H9 (cell line): ENCODE data around the gene TELO2. TPM values are rescaled to one million over a fixed set of nuclear protein-coding genes. Genes with fewer than 3 reads are reported as not detected.

Experiments
- DNase-seq: peaks from one replicate; pipeline ENCODE4 v3.0.0-alpha.2; 2017
- H2AFZ ChIP-seq: one replicate; pipeline ENCODE4 v1.6.1; 2013; ENCODE audit warnings: mild to moderate bottlenecking, low read length, control low read depth, moderate library complexity
- H2AK5ac ChIP-seq: 2 replicates; pipeline ENCODE4 v1.6.1; 2013; ENCODE audit warnings: low read length, control low read depth, mixed read lengths; ENCODE audit not compliant: insufficient read length
- H2BK120ac ChIP-seq: one replicate; pipeline ENCODE4 v1.6.1; 2013; ENCODE audit warnings: low read depth, mild to moderate bottlenecking, low read length, control low read depth, inconsistent platforms; ENCODE audit not compliant: poor library complexity, severe bottlenecking
- H2BK12ac ChIP-seq: 2 replicates; pipeline ENCODE4 v1.6.1; 2013; ENCODE audit warnings: low read length, control low read depth, mixed read lengths, low read depth; ENCODE audit not compliant: insufficient read length
- H2BK15ac ChIP-seq: 2 replicates; pipeline ENCODE4 v1.6.1; 2013; ENCODE audit warnings: low read depth, low read length, control low read depth
- H2BK20ac ChIP-seq: one replicate; pipeline ENCODE4 v1.6.1; 2013; ENCODE audit warnings: low read depth, mild to moderate bottlenecking, low read length, control low read depth, inconsistent platforms; ENCODE audit not compliant: poor library complexity, severe bottlenecking
- H2BK5ac ChIP-seq: 2 replicates; pipeline ENCODE4 v1.6.1; 2013; ENCODE audit warnings: low read length, control low read depth, mixed read lengths; ENCODE audit not compliant: insufficient read length
- H3K14ac ChIP-seq: 2 replicates; pipeline ENCODE4 v1.6.1; 2013; ENCODE audit warnings: low read length, control low read depth; ENCODE audit not compliant: insufficient read depth
- H3K18ac ChIP-seq: 2 replicates; pipeline ENCODE4 v1.6.1; 2013; ENCODE audit warnings: low read depth, mild to moderate bottlenecking, mixed read lengths, low read length, control low read depth; ENCODE audit not compliant: insufficient read length
- H3K23ac ChIP-seq: 2 replicates; pipeline ENCODE4 v1.6.1; 2013; ENCODE audit warnings: low read length, control low read depth, mixed read lengths, low read depth; ENCODE audit not compliant: insufficient read length
- H3K23me2 ChIP-seq: 2 replicates; pipeline ENCODE4 v1.6.1; 2013; ENCODE audit warnings: low read depth, mild to moderate bottlenecking, mixed read lengths, low read length, control low read depth; ENCODE audit not compliant: insufficient read length, poor library complexity, severe bottlenecking
- H3K27ac ChIP-seq: 2 replicates; pipeline ENCODE4 v1.5.1; 2013; ENCODE audit warnings: low read length, control low read depth, mixed read lengths, low read depth; ENCODE audit not compliant: insufficient read length
- H3K27me3 ChIP-seq: 2 replicates; pipeline ENCODE4 v1.6.1; 2013; ENCODE audit warnings: low read length, control low read depth, inconsistent platforms; ENCODE audit not compliant: insufficient read depth
- H3K4ac ChIP-seq: 2 replicates; pipeline ENCODE4 v1.6.1; 2013; ENCODE audit warnings: low read depth, mild to moderate bottlenecking, control low read depth, inconsistent platforms, low read length, moderate library complexity
- H3K4me1 ChIP-seq: 2 replicates; pipeline ENCODE4 v1.6.1; 2013; ENCODE audit warnings: low read length, control low read depth, inconsistent platforms; ENCODE audit not compliant: insufficient read depth
- H3K4me2 ChIP-seq: 2 replicates; pipeline ENCODE4 v1.6.1; 2013; ENCODE audit warnings: low read length, control low read depth, mixed read lengths; ENCODE audit not compliant: insufficient read length, insufficient read depth
- H3K56ac ChIP-seq: 2 replicates; pipeline ENCODE4 v1.6.1; 2013; ENCODE audit warnings: low read depth, mild to moderate bottlenecking, mixed read lengths, low read length, control low read depth; ENCODE audit not compliant: insufficient read length
- H3K79me1 ChIP-seq: 2 replicates; pipeline ENCODE4 v1.6.1; 2013; ENCODE audit warnings: low read depth, mild to moderate bottlenecking, moderate library complexity, low read length, control low read depth, inconsistent platforms; ENCODE audit not compliant: insufficient read depth, poor library complexity, severe bottlenecking
- H3K79me2 ChIP-seq: 2 replicates; pipeline ENCODE4 v1.6.1; 2013; ENCODE audit warnings: low read length, control low read depth, inconsistent platforms; ENCODE audit not compliant: insufficient read depth
- H3K9ac ChIP-seq: 2 replicates; pipeline ENCODE4 v1.6.1; 2013; ENCODE audit warnings: low read length, control low read depth, mixed read lengths; ENCODE audit not compliant: insufficient read length; ENCODE audit errors: extremely low read depth
- H3K9me3 ChIP-seq: one replicate; pipeline ENCODE4 v1.6.1; 2013; ENCODE audit warnings: low read depth, low read length, inconsistent platforms; ENCODE audit not compliant: control insufficient read depth
- H3T11ph ChIP-seq: one replicate; pipeline ENCODE4 v1.6.1; 2013; ENCODE audit warnings: mild to moderate bottlenecking, low read length, control low read depth, inconsistent platforms
- H4K20me1 ChIP-seq: one replicate; pipeline ENCODE4 v1.6.1; 2013; ENCODE audit not compliant: control insufficient read depth, insufficient read length, insufficient read depth
- H4K5ac ChIP-seq: 2 replicates; pipeline ENCODE4 v1.6.1; 2013; ENCODE audit warnings: low read depth, mild to moderate bottlenecking, mixed read lengths, low read length, control low read depth; ENCODE audit not compliant: insufficient read length
- H4K8ac ChIP-seq: replicated peaks from 2 replicates; pipeline ENCODE4 v1.6.1; 2013; ENCODE audit warnings: low read length, control low read depth, mixed read lengths, low read depth; ENCODE audit not compliant: insufficient read length
- H4K91ac ChIP-seq: 2 replicates; pipeline ENCODE4 v1.6.1; 2013; ENCODE audit warnings: low read depth, mild to moderate bottlenecking, moderate library complexity, mixed read lengths, low read length, control low read depth; ENCODE audit not compliant: insufficient read length
- H3K27ac Mint-ChIP-seq, 3 experiments: 2 replicates in 2 of 3; 3 replicates in 1 of 3; pipeline ENCODE4 v1.8.0; 2020 to 2021; ENCODE audit warnings: mixed read lengths in 3 of 3, mild to moderate bottlenecking in 1 of 3, moderate library complexity in 1 of 3
- H3K27me3 Mint-ChIP-seq: 2 replicates; pipeline ENCODE4 v1.8.0; 2021; ENCODE audit warnings: low read depth, mild to moderate bottlenecking, moderate library complexity, mixed read lengths
- H3K36me3 Mint-ChIP-seq, 3 experiments: 2 replicates in 2 of 3; 3 replicates in 1 of 3; pipeline ENCODE4 v1.8.0; 2020 to 2021; ENCODE audit warnings: low read depth in 3 of 3, mixed read lengths in 3 of 3; ENCODE audit not compliant: insufficient read depth in 1 of 3
- H3K4me1 Mint-ChIP-seq, 2 experiments: 2 replicates each; pipeline ENCODE4 v1.8.0; 2020; ENCODE audit warnings: mixed read lengths in 2 of 2
- H3K4me3 Mint-ChIP-seq, 2 experiments: 2 replicates in 1 of 2; 3 replicates in 1 of 2; pipeline ENCODE4 v1.8.0; 2020 to 2021; ENCODE audit warnings: mild to moderate bottlenecking in 2 of 2, mixed read lengths in 2 of 2, moderate library complexity in 1 of 2
- H3K9me3 Mint-ChIP-seq, 2 experiments: 2 replicates in 1 of 2; 3 replicates in 1 of 2; pipeline ENCODE4 v1.8.0; 2020; ENCODE audit warnings: mild to moderate bottlenecking in 2 of 2, mixed read lengths in 2 of 2, moderate library complexity in 1 of 2
- CTCF ChIP-seq: fragments of 200-600 bp; sonication (generic); conservative IDR thresholded peaks from 3 replicates; pipeline ENCODE4 v1.8.0; 2021; ENCODE audit warnings: antibody characterized with exemption, mild to moderate bottlenecking
- WGBS: extraction: QIAGEN DNeasy Blood & Tissue Kit; methylation state at CpG from one replicate; pipeline ENCODE4 v1.1.7; 2013; ENCODE audit warnings: missing lambda C conversion rate, low lambda C conversion rate, mixed read lengths; ENCODE audit not compliant: insufficient read length; ENCODE audit errors: extremely low coverage; 5-methylcytosine and 5-hydroxymethylcytosine counted together
- total RNA-seq: library from RNA; stranded (reverse); gene quantifications from 2 replicates; pipeline ENCODE4 v1.2.1, GENCODE V29; 2021

TELO2 gene
- total RNA-seq, 1 experiment from 2014 or later = 98.9 TPM

GRCh38 chr16:1548727-1549126 is 55.6 kb downstream of the TELO2 start:
- H3K9me3 Mint-ChIP-seq = no peaks in the 10 kb centered on the region
- TF ChIP-seq CTCF = no peak
- Histone ChIP-seq H3K18ac (no peak overlapping the region), H3K4me1 (no peaks in the 10 kb centered on the region), H3K23me2 (no peaks in the 10 kb centered on the region), H4K5ac (no peak overlapping the region), H2BK12ac (no peak overlapping the region), H3K9me3 (no peaks in the 10 kb centered on the region), H3K4me2 (no peak overlapping the region), H2BK120ac (no peak overlapping the region), H3K79me2 (no peaks in the 10 kb centered on the region), H4K20me1 (no peaks in the 10 kb centered on the region), H3K27ac (no peak overlapping the region), H3K23ac (no peak overlapping the region), H3K56ac (no peak overlapping the region), H2AK5ac (no peak overlapping the region), H4K91ac (no peak overlapping the region), H3K9ac (no peak overlapping the region), H3T11ph (no peak overlapping the region), H3K79me1 (no peaks in the 10 kb centered on the region), H3K27me3 (no peaks in the 10 kb centered on the region), H3K4ac (no peak overlapping the region), H3K14ac (no peak overlapping the region; the same call in 1 of the 2 replicates), H2BK15ac (no peak overlapping the region), H2AFZ (no peak overlapping the region), H2BK20ac (no peak overlapping the region), H4K8ac (no peak overlapping the region), H2BK5ac (no peak overlapping the region)
- no peak overlapping the region; a peak in 1 of 7 replicates for H3K27ac Mint-ChIP-seq
- H3K4me3 Mint-ChIP-seq = no peak overlapping the region
- H3K36me3 Mint-ChIP-seq = peaks cover 0 to 2% (median 0%) of the 10 kb centered on the region in 3 experiments; a peak in 3 of 7 replicates
- no peaks in the 10 kb centered on the region for H3K27me3 Mint-ChIP-seq
- no peak for DNase-seq
- H3K4me1 Mint-ChIP-seq = peaks cover under 1% of the 10 kb centered on the region in 2 experiments; a peak in 2 of 4 replicates
- no CpG with 5 or more reads among the region's 23 CpGs for WGBS
